GM19239 (cell line): Measurements from ENCODE around the gene SOX6.
"Not testable (repeated sequence)": the region's sequence is repeated elsewhere in the genome, so short reads cannot be mapped to it uniquely, and the experiment has no call there.

Experiments used
- DNase-seq: peaks from one replicate; pipeline ENCODE4 v3.0.0; 2011; ENCODE audit warnings: low spot score; ENCODE audit not compliant: insufficient read length
- FAIRE-seq: peaks from 2 replicates; lab custom pipeline; 2011; peaks lifted over from hg19 to GRCh38; lab: Jason Lieb, UNC

Gene SOX6

DNA sequence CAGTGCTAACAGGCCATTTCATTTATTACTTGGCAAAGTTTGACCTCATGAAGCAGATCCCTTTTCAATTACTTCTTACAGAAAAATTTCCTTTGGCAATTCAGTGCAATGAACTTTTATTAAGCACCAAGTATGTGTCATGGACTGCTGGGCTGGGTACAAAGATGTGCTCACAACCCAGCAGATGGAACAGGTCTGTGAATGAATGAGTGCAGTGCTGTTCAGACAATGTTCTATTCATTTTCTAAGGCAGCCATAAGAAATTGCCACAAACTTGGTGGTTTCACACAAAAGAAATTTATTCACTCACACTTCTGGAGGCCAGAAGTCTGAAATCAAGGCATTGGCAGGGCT is 428.5 kb downstream of the SOX6 start:
- DNase-seq = no peak
- FAIRE-seq = no peak

DNA sequence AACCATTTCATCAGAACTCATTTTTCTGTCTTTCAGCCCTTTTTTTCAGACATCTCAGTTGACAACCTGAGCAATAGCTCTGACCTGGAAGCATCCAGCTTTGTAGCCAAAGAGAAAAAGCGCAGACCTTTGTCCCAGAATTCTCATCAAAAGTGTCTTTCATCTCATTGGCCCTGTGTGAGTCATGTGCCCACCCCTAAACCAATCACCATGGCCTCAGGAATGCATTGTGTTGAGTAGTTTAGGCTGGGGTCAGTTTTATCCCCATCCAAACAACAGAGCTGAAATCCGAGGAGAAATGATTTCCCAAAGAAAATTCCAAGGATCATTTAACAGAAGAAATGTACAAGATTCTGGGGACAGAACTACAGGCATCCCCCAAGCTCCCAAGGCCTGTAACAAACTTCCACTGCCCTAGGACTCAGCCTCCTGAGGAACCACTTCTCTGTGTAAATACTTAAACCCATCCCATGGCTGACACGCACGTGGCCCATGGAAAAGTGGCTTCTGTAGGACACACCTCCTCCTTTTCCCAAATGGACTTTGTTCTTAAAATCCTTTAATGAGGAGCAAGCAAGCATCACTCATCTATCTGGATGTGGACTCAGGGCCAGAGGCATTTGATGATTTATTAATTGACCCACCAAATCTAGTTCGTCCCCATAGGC is 429.0 kb downstream of the SOX6 start:
- FAIRE-seq (no peak), DNase-seq (no peak)

- FAIRE-seq = no peak
- DNase-seq = no peak
Measured at GRCh38 chr11:15926071-15926470, 430.3 kb downstream of the SOX6 start.

DNA sequence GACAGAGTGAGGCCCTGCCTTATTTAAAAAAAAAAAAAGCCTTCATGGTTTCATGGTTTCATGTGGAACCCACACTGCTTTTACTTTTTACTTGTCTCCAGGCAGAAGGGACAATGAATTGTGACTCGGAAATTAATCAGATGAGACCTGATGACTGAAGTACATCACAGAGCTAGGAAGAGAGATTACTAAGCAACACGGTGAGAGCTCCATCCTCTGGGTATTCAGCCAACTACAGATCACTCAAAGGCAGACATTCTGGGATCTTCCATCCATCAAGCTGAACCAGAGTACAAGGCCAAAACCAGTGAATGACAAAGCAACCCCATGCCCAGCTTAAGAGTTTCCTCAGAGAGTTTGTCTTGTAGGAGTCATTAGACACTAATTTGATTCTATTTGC is 433.2 kb downstream of the SOX6 start:
- DNase-seq (no peak), FAIRE-seq (no peak)

DNA sequence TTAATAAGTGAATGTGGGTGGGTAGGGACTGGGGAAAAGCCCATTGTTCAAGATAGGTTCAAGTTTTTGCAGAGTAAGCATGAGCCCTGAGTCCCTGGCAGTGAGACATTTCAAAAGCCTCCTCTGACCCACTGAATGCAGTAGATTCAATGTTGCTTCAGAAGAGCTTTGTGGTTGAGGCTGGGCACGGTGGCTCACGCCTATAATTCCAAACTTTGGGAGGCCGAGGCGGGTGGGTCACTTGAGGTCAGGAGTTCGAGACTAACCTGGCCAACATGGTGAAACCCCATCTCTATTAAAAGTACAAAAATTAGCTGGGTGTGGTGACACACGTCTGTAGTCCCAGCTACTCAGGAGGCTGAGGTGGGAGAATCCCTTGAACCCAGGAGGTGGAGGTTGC is 433.6 kb downstream of the SOX6 start:
- DNase-seq, FAIRE-seq: not testable (repeated sequence)

DNA sequence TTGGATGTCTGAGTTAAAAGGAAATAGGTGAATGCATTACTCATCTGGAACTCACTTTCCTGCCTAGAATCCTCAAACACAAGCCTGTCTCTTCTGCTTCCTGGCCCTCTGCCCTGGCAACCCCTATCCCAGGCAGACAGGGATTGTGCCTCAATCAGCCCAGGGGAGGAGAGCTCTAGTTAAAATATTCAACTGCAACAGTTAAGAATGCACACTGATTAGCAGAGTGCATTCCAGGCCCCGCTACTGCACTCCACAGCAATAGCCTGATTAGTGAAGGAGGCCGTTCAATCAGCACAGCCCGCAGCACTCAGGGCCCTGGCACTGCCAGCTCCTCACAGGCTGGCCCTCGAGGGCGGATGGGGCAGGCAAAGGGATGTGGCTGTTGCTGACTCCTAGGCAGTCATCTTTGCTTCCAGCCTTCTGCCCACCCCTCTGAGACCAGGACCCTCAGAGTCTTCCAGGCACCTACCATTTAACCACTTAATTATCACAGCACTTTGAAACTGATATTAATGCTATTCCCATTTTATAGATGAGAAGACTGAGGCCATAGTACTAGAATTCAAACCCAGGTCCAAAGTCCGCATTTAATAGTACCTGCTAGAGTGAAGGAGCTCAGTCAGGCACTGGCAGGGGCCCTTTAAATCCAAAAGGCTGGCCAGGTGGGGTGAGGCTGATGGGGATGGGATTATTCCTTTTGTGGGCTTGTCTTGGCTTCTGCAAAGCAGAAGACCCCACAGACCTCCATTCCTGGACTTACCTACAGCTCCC is 435.3 kb downstream of the SOX6 start:
- FAIRE-seq (no peak), DNase-seq (no peak)

DNA sequence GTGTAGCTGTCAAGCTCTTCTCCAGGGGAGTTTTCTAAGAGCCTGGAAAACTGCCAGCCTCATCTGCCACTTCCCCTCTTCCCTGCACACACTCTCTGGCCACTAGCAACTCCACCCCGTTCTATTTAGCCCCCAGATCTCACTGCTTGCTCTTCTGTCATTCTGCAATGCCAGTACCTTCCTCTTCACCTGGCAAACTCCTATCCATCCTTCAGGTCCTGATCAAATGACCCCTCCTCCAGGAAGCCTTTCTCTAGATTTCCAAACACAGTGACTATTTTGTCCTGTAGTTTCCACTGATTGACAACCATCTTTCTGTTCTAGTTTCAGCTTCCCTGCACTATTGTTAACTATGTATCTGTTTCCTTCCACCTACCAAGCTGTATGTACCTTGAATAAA is 437.7 kb downstream of the SOX6 start:
- DNase-seq = no peak
- FAIRE-seq = no peak

DNA sequence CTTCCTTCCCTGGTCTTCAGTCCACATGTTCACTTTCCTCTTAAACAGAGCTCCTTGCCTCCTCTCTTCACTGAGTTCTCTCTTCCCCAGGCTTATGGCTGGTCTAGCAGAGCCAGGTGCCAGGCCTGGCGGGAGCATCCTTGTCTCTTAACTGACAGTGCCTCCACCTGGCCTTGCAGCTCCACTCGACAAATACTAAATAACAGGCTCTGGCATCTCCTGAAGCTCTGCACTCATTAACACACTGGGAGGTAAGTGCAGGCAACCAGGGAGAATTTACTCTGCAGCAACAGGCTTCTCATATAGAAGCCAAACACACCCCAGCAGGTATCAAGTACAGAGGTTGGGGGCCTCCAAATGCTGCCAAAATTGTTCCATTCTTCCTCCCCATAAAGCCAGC is 438.1 kb downstream of the SOX6 start:
- FAIRE-seq (no peak), DNase-seq (no peak)
